IPS-18a (cell line): ENCODE results near the gene KBTBD12.
"Not testable (repeated sequence)": the region's sequence is repeated elsewhere in the genome, so short reads cannot be mapped to it uniquely, and the experiment has no call there.

Experiments used
- H3K27ac ChIP-seq: one replicate; pipeline ENCODE4 v1.5.1; 2013; ENCODE audit warnings: low read length
- H3K27me3 ChIP-seq: one replicate; pipeline ENCODE4 v1.6.1; 2013; ENCODE audit warnings: mild to moderate bottlenecking, low read length; ENCODE audit not compliant: control insufficient read depth, insufficient read depth
- H3K36me3 ChIP-seq: one replicate; pipeline ENCODE4 v1.6.1; 2013; ENCODE audit warnings: low read depth, low read length; ENCODE audit not compliant: control insufficient read depth
- H3K4me1 ChIP-seq: one replicate; pipeline ENCODE4 v1.6.1; 2013; ENCODE audit warnings: low read depth, low read length; ENCODE audit not compliant: control insufficient read depth
- H3K4me3 ChIP-seq: one replicate; pipeline ENCODE4 v1.5.1; 2013; ENCODE audit warnings: low read length
- H3K9ac ChIP-seq: one replicate; pipeline ENCODE4 v1.6.1; 2013; ENCODE audit warnings: mild to moderate bottlenecking, low read length, moderate library complexity
- H3K9me3 ChIP-seq: one replicate; pipeline ENCODE4 v1.6.1; 2013; ENCODE audit warnings: low read depth, low read length; ENCODE audit not compliant: control insufficient read depth

KBTBD12 gene

DNA sequence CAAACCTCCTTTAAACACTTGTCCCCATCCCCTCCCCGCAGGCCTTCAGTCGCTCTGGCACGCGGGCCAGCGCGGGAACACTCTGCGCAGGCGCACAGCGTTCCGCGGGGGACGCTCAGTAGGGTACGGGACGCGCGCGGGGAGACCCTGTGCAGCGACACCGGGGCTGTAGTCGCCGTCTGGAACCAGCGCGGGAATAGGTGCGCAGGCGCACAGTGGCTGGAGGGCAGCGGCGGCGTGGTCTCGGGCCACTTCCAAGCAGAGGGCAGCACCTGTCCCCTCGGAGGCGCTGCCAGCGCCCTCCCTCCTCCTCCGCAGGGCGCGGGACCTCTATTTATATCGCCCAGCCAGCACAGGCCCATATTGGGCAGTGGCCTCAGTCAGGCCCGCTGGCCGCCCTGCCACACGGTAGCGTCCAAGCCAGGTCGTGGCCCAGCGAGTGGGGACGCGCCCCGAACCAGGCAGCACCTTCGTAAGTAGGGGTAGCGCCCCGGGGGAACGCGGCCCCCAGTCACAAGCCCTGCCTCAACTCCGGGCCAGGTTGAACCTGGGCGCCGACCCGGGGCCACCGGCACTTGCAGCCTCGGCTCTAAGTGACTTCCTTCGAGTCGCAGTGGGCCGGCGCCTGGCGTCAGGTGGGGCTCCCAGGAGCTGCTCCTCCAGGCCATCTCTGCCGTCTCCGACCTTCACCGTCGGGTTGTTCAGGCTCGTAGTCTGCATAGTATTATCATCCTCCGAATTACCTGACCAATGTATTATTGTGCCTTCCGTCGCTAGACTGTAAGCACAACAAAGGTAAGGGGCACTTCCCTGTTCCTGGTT is at the start of gene KBTBD12:
Gene KBTBD12 (plus strand): TSS at position 118 of the 822 bp plus-strand sequence. CDS start 7,830 bp downstream, outside the sequence.
- H3K27me3 ChIP-seq = no peaks in the 10 kb centered on the region
- H3K4me3 ChIP-seq = no peak within 1 kb of the TSS
- no peaks in the 10 kb centered on the region for H3K36me3 ChIP-seq
- H3K9ac ChIP-seq = no peak within 1 kb of the TSS
- H3K4me1 ChIP-seq = no peaks in the 10 kb centered on the region
- H3K27ac ChIP-seq = no peak within 1 kb of the TSS
- no peaks in the 10 kb centered on the region for H3K9me3 ChIP-seq

DNA sequence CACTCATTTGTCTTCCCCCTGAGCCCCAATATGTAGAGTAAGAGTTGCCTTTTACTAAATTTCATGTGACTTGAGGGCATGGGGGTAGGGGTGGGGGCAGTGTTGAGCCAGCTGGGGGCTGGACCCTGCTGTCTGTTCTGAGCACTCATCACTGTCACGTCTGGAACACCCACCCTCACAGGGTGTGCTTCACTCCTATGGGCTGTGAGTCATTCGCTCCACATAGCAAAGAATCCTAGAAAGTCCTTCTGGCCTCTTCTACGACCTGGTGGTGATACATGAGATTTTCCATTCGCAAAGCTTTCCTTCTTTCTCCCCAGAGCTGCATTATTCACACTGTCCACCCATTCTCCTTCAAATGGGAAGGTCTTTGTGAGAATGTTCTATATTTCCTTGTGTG is 49.1 kb upstream of the KBTBD12 start:
- Histone ChIP-seq H3K9ac (no peak overlapping the region), H3K27me3 (no peaks in the 10 kb centered on the region), H3K4me3 (no peak overlapping the region), H3K27ac (no peak overlapping the region), H3K4me1 (no peaks in the 10 kb centered on the region), H3K36me3 (no peaks in the 10 kb centered on the region), H3K9me3 (no peaks in the 10 kb centered on the region)

DNA sequence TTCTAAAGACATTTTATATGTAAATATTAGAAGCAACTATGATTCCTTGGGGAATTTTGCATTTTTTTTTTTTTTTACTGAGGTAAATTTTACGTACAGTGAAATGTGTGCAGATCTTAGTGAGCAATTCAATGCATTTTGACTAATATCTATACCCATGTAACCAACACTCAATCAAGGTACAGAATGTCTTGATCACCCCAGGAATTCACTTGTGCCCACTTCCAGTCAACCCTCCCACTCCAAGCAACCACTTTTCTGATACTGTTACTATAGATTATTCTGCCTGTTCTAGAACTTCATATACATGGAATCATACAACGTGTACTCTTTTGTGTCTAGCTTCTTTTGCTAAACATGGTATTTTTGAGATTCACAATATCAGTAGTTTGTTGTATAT is 47.6 kb upstream of the KBTBD12 start:
- H3K27ac ChIP-seq = no peak overlapping the region

GRCh38 chr3:127867986-127868385 is 47.0 kb upstream of the KBTBD12 start:
- H3K4me3 ChIP-seq = no peak overlapping the region
- H3K27me3 ChIP-seq = no peaks in the 10 kb centered on the region
- no peaks in the 10 kb centered on the region for H3K4me1 ChIP-seq
- no peak overlapping the region for H3K27ac ChIP-seq
- H3K36me3 ChIP-seq = no peaks in the 10 kb centered on the region
- H3K9me3 ChIP-seq = no peaks in the 10 kb centered on the region
- no peak overlapping the region for H3K9ac ChIP-seq

More for the DNA sequence above, 47.6 kb upstream of the KBTBD12 start:
- no peaks in the 10 kb centered on the region for H3K4me1 ChIP-seq
- H3K36me3 ChIP-seq = no peaks in the 10 kb centered on the region
- H3K9ac ChIP-seq = no peak overlapping the region
- H3K27me3 ChIP-seq = no peaks in the 10 kb centered on the region
- H3K4me3 ChIP-seq = no peak overlapping the region
- H3K9me3 ChIP-seq = no peaks in the 10 kb centered on the region

- Histone ChIP-seq H3K9me3 (no peaks in the 10 kb centered on the region), H3K27ac (no peak overlapping the region), H3K4me3 (no peak overlapping the region), H3K36me3 (no peaks in the 10 kb centered on the region), H3K9ac (no peak overlapping the region), H3K4me1 (no peaks in the 10 kb centered on the region), H3K27me3 (no peaks in the 10 kb centered on the region)
These were observed 44.9 kb upstream of the KBTBD12 start for GRCh38 chr3:127870156-127870555.

- not testable (repeated sequence) for H3K36me3 ChIP-seq, H3K9ac ChIP-seq, H3K27me3 ChIP-seq, H3K9me3 ChIP-seq, H3K4me1 ChIP-seq, H3K4me3 ChIP-seq, H3K27ac ChIP-seq
These were observed 40.9 kb upstream of the KBTBD12 start for GRCh38 chr3:127874097-127874496.

- no peak overlapping the region for H3K27ac ChIP-seq
- H3K36me3 ChIP-seq = no peaks in the 10 kb centered on the region
- no peaks in the 10 kb centered on the region for H3K4me1 ChIP-seq
- H3K4me3 ChIP-seq = no peak overlapping the region
- no peaks in the 10 kb centered on the region for H3K27me3 ChIP-seq
- no peaks in the 10 kb centered on the region for H3K9me3 ChIP-seq
- H3K9ac ChIP-seq = no peak overlapping the region
These were observed 33.4 kb upstream of the KBTBD12 start for GRCh38 chr3:127881586-127881985.

DNA sequence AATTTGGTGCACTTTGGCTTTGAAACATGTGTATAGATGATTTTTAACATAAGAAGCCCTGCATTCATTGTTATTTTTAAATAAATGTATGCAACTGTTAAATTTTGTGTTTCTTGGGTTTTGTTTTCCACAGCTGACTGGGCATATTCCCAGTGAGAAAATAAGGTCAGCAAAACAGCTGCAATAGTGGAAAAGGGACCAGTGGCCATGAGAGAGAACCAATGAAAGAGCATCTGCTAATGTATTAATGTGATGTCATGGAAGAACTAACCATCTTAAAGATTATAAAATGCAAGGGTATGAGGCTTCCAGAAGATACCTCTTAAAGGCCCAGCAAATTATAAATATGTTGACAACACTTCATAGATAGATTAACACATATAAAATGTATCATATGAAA is 31.0 kb upstream of the KBTBD12 start:
- Histone ChIP-seq H3K9ac (no peak overlapping the region), H3K27me3 (no peaks in the 10 kb centered on the region), H3K9me3 (no peaks in the 10 kb centered on the region), H3K27ac (no peak overlapping the region), H3K4me1 (no peaks in the 10 kb centered on the region), H3K4me3 (no peak overlapping the region), H3K36me3 (no peaks in the 10 kb centered on the region)

DNA sequence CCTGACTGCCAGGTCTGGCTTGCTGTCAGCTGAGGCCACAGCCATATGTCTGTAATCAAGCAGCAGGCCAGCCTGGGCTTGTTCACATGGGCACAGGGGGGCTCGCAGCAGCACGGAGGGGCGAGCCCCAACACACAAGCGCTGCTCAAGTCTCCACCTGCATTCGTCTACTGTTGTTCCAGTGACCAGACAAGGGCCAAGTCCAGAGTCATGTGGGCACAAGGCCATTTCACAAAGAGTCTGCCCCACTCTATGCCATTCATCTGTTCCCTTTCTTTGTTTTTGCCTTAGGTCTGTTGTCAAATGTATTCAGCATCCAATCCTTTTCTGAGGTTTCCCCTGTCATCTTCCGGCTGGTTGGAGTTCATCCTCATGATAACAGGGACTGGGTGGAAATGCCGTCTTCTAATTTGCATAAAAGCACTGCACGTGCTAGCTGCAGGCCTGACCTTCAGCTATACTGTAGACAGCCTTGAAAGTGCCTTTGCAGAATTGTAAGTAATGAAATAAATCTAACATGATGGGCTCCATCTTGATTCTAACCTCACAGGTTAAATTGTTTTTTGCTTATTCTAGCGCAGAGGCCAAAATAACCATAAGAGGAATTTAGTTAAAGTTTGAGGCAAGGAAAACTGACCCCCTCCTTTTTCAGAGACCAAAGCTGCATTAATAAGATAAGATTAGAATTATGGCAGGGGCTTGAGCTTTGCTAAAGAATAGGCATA is 28.6 kb upstream of the KBTBD12 start:
- H3K4me3 ChIP-seq = no peak overlapping the region
- no peaks in the 10 kb centered on the region for H3K9me3 ChIP-seq
- no peak overlapping the region for H3K27ac ChIP-seq
- H3K9ac ChIP-seq = no peak overlapping the region
- H3K27me3 ChIP-seq = no peaks in the 10 kb centered on the region
- H3K4me1 ChIP-seq = no peaks in the 10 kb centered on the region
- H3K36me3 ChIP-seq = no peaks in the 10 kb centered on the region

- Histone ChIP-seq H3K4me1 (no peaks in the 10 kb centered on the region), H3K27me3 (no peaks in the 10 kb centered on the region), H3K36me3 (no peaks in the 10 kb centered on the region), H3K9me3 (no peaks in the 10 kb centered on the region), H3K27ac (no peak overlapping the region), H3K9ac (no peak overlapping the region), H3K4me3 (no peak overlapping the region)
These were observed 28.1 kb upstream of the KBTBD12 start for GRCh38 chr3:127886956-127887231.

DNA sequence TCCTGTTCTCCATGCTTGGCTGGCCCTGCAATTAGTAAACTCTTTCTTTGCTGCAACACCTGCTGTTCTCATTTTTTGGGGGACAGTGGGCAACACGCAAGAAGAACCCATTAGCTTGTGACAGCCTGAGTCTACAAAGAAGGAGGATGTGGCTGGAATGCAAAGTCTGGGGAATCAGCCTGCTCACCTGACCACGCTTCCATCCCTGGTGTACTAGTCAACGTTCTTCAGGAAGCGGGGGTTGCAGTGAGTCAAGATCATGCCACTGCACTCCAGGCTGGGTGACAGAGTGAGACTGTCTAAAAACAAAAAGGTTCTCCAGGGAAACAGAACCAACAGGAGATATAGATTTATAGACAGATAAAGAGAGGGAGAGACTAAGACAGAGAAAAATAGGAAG is 27.7 kb upstream of the KBTBD12 start:
- Histone ChIP-seq H3K27ac (no peak overlapping the region), H3K9me3 (no peaks in the 10 kb centered on the region), H3K9ac (no peak overlapping the region), H3K36me3 (no peaks in the 10 kb centered on the region), H3K4me3 (no peak overlapping the region), H3K27me3 (no peaks in the 10 kb centered on the region), H3K4me1 (no peaks in the 10 kb centered on the region)

DNA sequence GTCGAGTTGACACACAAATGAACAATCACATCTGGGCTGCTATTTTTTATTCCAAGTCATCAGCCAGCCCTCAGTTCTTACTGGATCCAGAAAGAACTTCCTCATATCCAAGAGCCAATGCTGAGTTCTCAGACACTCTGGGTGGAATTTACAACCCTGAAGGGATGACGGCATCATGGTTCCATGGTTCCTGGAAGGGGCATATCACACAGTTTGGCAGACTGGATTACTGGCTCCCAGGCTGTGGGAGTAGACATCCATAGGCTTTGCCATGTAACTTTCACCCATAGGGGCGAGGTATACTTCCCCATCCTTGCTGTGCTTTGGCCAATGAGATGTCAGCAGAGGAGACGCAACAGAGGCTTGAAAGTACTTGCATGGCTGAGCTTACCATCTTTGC is 26.9 kb upstream of the KBTBD12 start:
- Histone ChIP-seq H3K9ac (no peak overlapping the region), H3K4me3 (no peak overlapping the region)

More for the DNA sequence above, 26.9 kb upstream of the KBTBD12 start:
- Histone ChIP-seq H3K27ac (no peak overlapping the region), H3K27me3 (no peaks in the 10 kb centered on the region), H3K4me1 (no peaks in the 10 kb centered on the region), H3K9me3 (no peaks in the 10 kb centered on the region), H3K36me3 (no peaks in the 10 kb centered on the region)
